H1 (cell line): Measurements from ENCODE around the gene DHRS7C. TPM values are rescaled to one million over a fixed set of nuclear protein-coding genes. Genes with fewer than 3 reads are reported as not detected.

Source experiments
- CTCF ChIA-PET: fragments of 300-600 bp; sonication (Branson Sonifier 250); formaldehyde crosslinking; loops from one replicate; lab custom pipeline; 2021; ENCODE audit not compliant: partially characterized antibody; lab: Charles Lee
- POLR2A ChIA-PET: fragments of 300-600 bp; sonication (Branson Sonifier 250); formaldehyde crosslinking; loops from one replicate; lab custom pipeline; 2021; ENCODE audit warnings: inconsistent platforms; ENCODE audit not compliant: partially characterized antibody; lab: Charles Lee
- DNase-seq, 2 experiments: peaks; one replicate each; pipeline versions ENCODE4 v3.0.0 to v3.0.0-alpha.2; 2010 to 2022; ENCODE audit warnings: low spot score in 2 of 2, low read depth in 1 of 2, mixed read lengths in 1 of 2
- FAIRE-seq: peaks from 2 replicates; lab custom pipeline; 2011; peaks lifted over from hg19 to GRCh38; lab: Jason Lieb, UNC
- H2AFZ ChIP-seq: 2 replicates; pipeline ENCODE4 v1.8.1; 2012; ENCODE audit warnings: low read length, inconsistent platforms
- H2AK5ac ChIP-seq: 2 replicates; pipeline ENCODE4 v1.6.1; 2013; ENCODE audit warnings: low read depth, low read length
- H2BK120ac ChIP-seq: replicated peaks from 2 replicates; pipeline ENCODE3; 2013; ENCODE audit warnings: low read depth, low read length, inconsistent platforms
- H2BK12ac ChIP-seq: 2 replicates; pipeline ENCODE4 v1.6.1; 2013; ENCODE audit warnings: low read depth, low read length
- H2BK15ac ChIP-seq: 2 replicates; pipeline ENCODE4 v1.6.1; 2013; ENCODE audit warnings: low read length
- H2BK20ac ChIP-seq: 2 replicates; pipeline ENCODE4 v1.6.1; 2013; ENCODE audit warnings: low read length
- H2BK5ac ChIP-seq: 2 replicates; pipeline ENCODE4 v1.6.1; 2013; ENCODE audit warnings: low read depth, low read length
- H3K14ac ChIP-seq: 2 replicates; pipeline ENCODE4 v1.6.1; 2013; ENCODE audit warnings: inconsistent platforms; ENCODE audit not compliant: insufficient read length
- H3K18ac ChIP-seq: 2 replicates; pipeline ENCODE4 v1.6.1; 2013; ENCODE audit warnings: low read length; ENCODE audit errors: extremely low read depth
- H3K23ac ChIP-seq: 2 replicates; pipeline ENCODE4 v1.6.1; 2013; ENCODE audit warnings: inconsistent platforms; ENCODE audit not compliant: insufficient read length
- H3K23me2 ChIP-seq: 2 replicates; pipeline ENCODE4 v1.6.1; 2013; ENCODE audit warnings: low read depth, low read length
- H3K27ac ChIP-seq: 2 replicates; pipeline ENCODE4 v1.6.1; 2011; ENCODE audit warnings: low read depth, low read length, inconsistent platforms
- H3K27me3 ChIP-seq, 4 experiments: replicated peaks in 1 of 4; 1 replicate in 1 of 4; 2 replicates in 3 of 4; pipeline versions ENCODE4 v1.6.1 to v1.8.1; 2011 to 2013; ENCODE audit warnings: low read length in 3 of 4, mild to moderate bottlenecking in 3 of 4, inconsistent platforms in 2 of 4, mixed read lengths in 2 of 4, moderate library complexity in 1 of 4; ENCODE audit not compliant: control insufficient read depth in 3 of 4, insufficient read depth in 3 of 4; ENCODE audit errors: extremely low read depth in 1 of 4
- H3K36me3 ChIP-seq, 4 experiments: 2 replicates each; pipeline versions ENCODE4 v1.6.1 to v1.8.1; 2011 to 2013; ENCODE audit warnings: mild to moderate bottlenecking in 4 of 4, low read length in 3 of 4, moderate library complexity in 2 of 4, control low read depth in 1 of 4, inconsistent platforms in 1 of 4; ENCODE audit not compliant: insufficient read depth in 4 of 4, control insufficient read depth in 2 of 4
- H3K4ac ChIP-seq: replicated peaks from 2 replicates; pipeline ENCODE3; 2013; ENCODE audit warnings: low read length, low read depth, mixed read lengths, inconsistent platforms; ENCODE audit not compliant: insufficient read length
- H3K4me1 ChIP-seq, 4 experiments: replicated peaks in 1 of 4; 1 replicate in 1 of 4; 2 replicates in 3 of 4; pipeline versions ENCODE4 v1.6.1 to v1.8.1; 2011 to 2013; ENCODE audit warnings: low read length in 3 of 4, inconsistent platforms in 2 of 4, mixed read lengths in 1 of 4; ENCODE audit not compliant: insufficient read depth in 4 of 4, control insufficient read depth in 3 of 4
- H3K4me2 ChIP-seq, 2 experiments: 2 replicates each; pipeline versions ENCODE4 v1.6.1 to v1.8.1; 2011 to 2013; ENCODE audit warnings: low read depth in 2 of 2, low read length in 2 of 2, control low read depth in 1 of 2, inconsistent platforms in 1 of 2, mild to moderate bottlenecking in 1 of 2; ENCODE audit not compliant: insufficient read depth in 1 of 2
- H3K4me3 ChIP-seq, 4 experiments: fragments of 200-600, 300-600 bp in 1 of 4; sonication (generic), shearing (Covaris generic), sonication (Bioruptor Twin) in 1 of 4; 2 replicates each; pipeline versions ENCODE4 v1.5.1 to v1.8.1; 2011 to 2016; ENCODE audit warnings: low read length in 4 of 4, low read depth in 3 of 4, control low read depth in 2 of 4, inconsistent platforms in 2 of 4, mild to moderate bottlenecking in 2 of 4, mixed read lengths in 1 of 4, moderate library complexity in 1 of 4; ENCODE audit not compliant: insufficient read depth in 2 of 4; ENCODE audit errors: extremely low read depth in 1 of 4
- H3K56ac ChIP-seq: replicated peaks from 2 replicates; pipeline ENCODE3; 2013; ENCODE audit warnings: low read depth, mild to moderate bottlenecking, mixed read lengths, low read length, inconsistent platforms; ENCODE audit not compliant: insufficient read length
- H3K79me1 ChIP-seq: 2 replicates; pipeline ENCODE4 v1.6.1; 2013; ENCODE audit warnings: low read depth, low read length, control low read depth
- H3K79me2 ChIP-seq, 2 experiments: 2 replicates each; pipeline versions ENCODE4 v1.6.1 to v1.8.1; 2012 to 2013; ENCODE audit warnings: low read length in 2 of 2, mild to moderate bottlenecking in 2 of 2, inconsistent platforms in 1 of 2; ENCODE audit not compliant: insufficient read depth in 2 of 2, control insufficient read depth in 1 of 2
- H3K9ac ChIP-seq, 4 experiments: replicated peaks in 1 of 4; 1 replicate in 1 of 4; 2 replicates in 3 of 4; pipeline versions ENCODE4 v1.6.1 to v1.8.1; 2011 to 2013; ENCODE audit warnings: low read depth in 3 of 4, low read length in 3 of 4, control low read depth in 2 of 4, mild to moderate bottlenecking in 2 of 4, moderate library complexity in 2 of 4, inconsistent platforms in 1 of 4; ENCODE audit errors: extremely low read depth in 1 of 4
- H3K9me3 ChIP-seq, 2 experiments: 2 replicates each; pipeline versions ENCODE4 v1.6.1 to v1.8.1; 2012 to 2013; ENCODE audit warnings: mild to moderate bottlenecking in 2 of 2, moderate library complexity in 2 of 2, control low read depth in 1 of 2, inconsistent platforms in 1 of 2, low read depth in 1 of 2, low read length in 1 of 2, mixed read lengths in 1 of 2; ENCODE audit not compliant: insufficient read depth in 2 of 2
- H4K20me1 ChIP-seq, 2 experiments: replicated peaks in 1 of 2; 2 replicates each; pipeline versions ENCODE3 to v1.8.1; 2011 to 2013; ENCODE audit warnings: inconsistent platforms in 2 of 2, low read length in 2 of 2, mild to moderate bottlenecking in 1 of 2; ENCODE audit not compliant: insufficient read depth in 2 of 2, control insufficient read depth in 1 of 2
- H4K5ac ChIP-seq: 2 replicates; pipeline ENCODE4 v1.6.1; 2013; ENCODE audit warnings: low read length, low read depth, mixed read lengths, inconsistent platforms; ENCODE audit not compliant: insufficient read length
- H4K8ac ChIP-seq: 2 replicates; pipeline ENCODE4 v1.8.0; 2013; ENCODE audit warnings: mild to moderate bottlenecking, moderate library complexity, low read length, inconsistent platforms; ENCODE audit not compliant: insufficient read depth; ENCODE audit errors: extremely low read depth
- H4K91ac ChIP-seq: replicated peaks from 2 replicates; pipeline ENCODE3; 2013; ENCODE audit warnings: low read length, mixed read lengths, inconsistent platforms; ENCODE audit not compliant: insufficient read length
- ASH2L ChIP-seq: fragments of 200-600, 300-600 bp; sonication (generic); IDR thresholded peaks from one replicate; pipeline ENCODE4 v1.7.1; 2017; ENCODE audit warnings: low read length
- BCL11A ChIP-seq, 2 experiments: IDR thresholded peaks; one replicate each; pipeline ENCODE4 v1.6.1; 2011; ENCODE audit warnings: low read depth in 2 of 2, low read length in 2 of 2, mild to moderate bottlenecking in 2 of 2
- EP300 ChIP-seq, 2 experiments: IDR thresholded peaks; 1 replicate in 1 of 2; 2 replicates in 1 of 2; pipeline ENCODE4 v1.6.1; 2011 to 2012; ENCODE audit warnings: low read depth in 2 of 2, low read length in 2 of 2, mild to moderate bottlenecking in 2 of 2, borderline replicate concordance in 1 of 2, inconsistent platforms in 1 of 2, moderate library complexity in 1 of 2
- EZH2 ChIP-seq: fragments of 200-600 bp; sonication (generic); IDR thresholded peaks from 2 replicates; pipeline ENCODE4 v1.7.1; 2012; ENCODE audit warnings: low read depth, mild to moderate bottlenecking, moderate library complexity, low read length, inconsistent platforms; ENCODE audit not compliant: severe bottlenecking
- FOSL1 ChIP-seq: IDR thresholded peaks from 2 replicates; pipeline ENCODE4 v1.6.1; 2011; ENCODE audit warnings: mild to moderate bottlenecking, low read depth, low read length, moderate library complexity; ENCODE audit not compliant: insufficient read depth
- KDM4A ChIP-seq: IDR thresholded peaks from one replicate; pipeline ENCODE4 v1.7.1; 2012; ENCODE audit warnings: low read depth, mild to moderate bottlenecking, moderate library complexity, low read length, inconsistent platforms; ENCODE audit not compliant: severe bottlenecking
- MAX ChIP-seq: IDR thresholded peaks from 2 replicates; pipeline ENCODE4 v1.6.1; 2012; ENCODE audit warnings: inconsistent platforms
- POU5F1 ChIP-seq: IDR thresholded peaks from 2 replicates; pipeline ENCODE4 v1.6.1; 2011; ENCODE audit warnings: low read depth, mild to moderate bottlenecking, low read length, moderate library complexity
- RAD21 ChIP-seq, 2 experiments: IDR thresholded peaks in 1 of 2; conservative IDR thresholded peaks in 1 of 2; 2 replicates each; pipeline ENCODE4 v1.6.1; 2011; ENCODE audit warnings: low read depth in 2 of 2, low read length in 2 of 2, improper control_type of control experiment in 1 of 2, inconsistent platforms in 1 of 2, mild to moderate bottlenecking in 1 of 2, moderate library complexity in 1 of 2
- SIX5 ChIP-seq: IDR thresholded peaks from 2 replicates; pipeline ENCODE4 v1.6.1; 2011; ENCODE audit warnings: mild to moderate bottlenecking, low read depth, low read length
- TAF1 ChIP-seq: IDR thresholded peaks from 2 replicates; pipeline ENCODE4 v1.6.1; 2011; ENCODE audit warnings: mild to moderate bottlenecking, low read depth, low read length
- WGBS, 2 experiments: shearing (Covaris generic) in 1 of 2; methylation state at CpG; one replicate each; pipeline versions ENCODE4 v1.1.6 to v1.1.7; 2013 to 2015; ENCODE audit warnings: low lambda C conversion rate in 2 of 2, mixed read lengths in 2 of 2, inconsistent platforms in 1 of 2, low coverage in 1 of 2, missing lambda C conversion rate in 1 of 2; ENCODE audit not compliant: insufficient replicate concordance in 2 of 2, insufficient coverage in 1 of 2, insufficient read length in 1 of 2; ENCODE audit errors: extremely low coverage in 1 of 2, missing lambda C conversion rate in 1 of 2; 5-methylcytosine and 5-hydroxymethylcytosine counted together
- polyA plus RNA-seq, 7 experiments: library from polyadenylated mRNA; depleted of rRNA in 3 of 7; stranded (reverse) in 5 of 7; unstranded in 2 of 7; fragments of >200 nt in 5 of 7; fragments of 200-250 nt in 2 of 7; gene quantifications; 1 replicate in 5 of 7; 2 replicates in 1 of 7; 4 replicates in 1 of 7; pipeline versions ENCODE4 v1.2.1 to v1.2.3, GENCODE V29; 2011 to 2013; ENCODE audit warnings: missing spikeins in 2 of 7, mixed read lengths in 2 of 7
- total RNA-seq: library from RNA; stranded (reverse); fragmentation: NEBNext Ultra II Directional; extraction: Animal tissue kit (Norgen Biotek cat#: 25700); gene quantifications from 2 replicates; pipeline ENCODE4 v1.2.1, GENCODE V29; 2021

DHRS7C gene
- total and polyA plus RNA-seq, 2 of the 8 experiments (the other 6 are each of a cell fraction or from before 2014, with no cell fraction given) = not detected

GRCh38 chr17:9802294-9802693, 10.9 kb upstream of the DHRS7C start:
- H3K4ac ChIP-seq = no peak overlapping the region
- H3K27me3 ChIP-seq = no peaks in the 10 kb centered on the region
- 87% methylated on average over 13 of the region's 13 CpGs; no CpG with 5 or more reads in 1 of the 2 experiments for WGBS, 2 experiments
- no peak overlapping the region for H2BK120ac ChIP-seq
- H4K5ac ChIP-seq = no peak overlapping the region
- no peaks in the 10 kb centered on the region for H4K20me1 ChIP-seq
- H2AFZ ChIP-seq = no peak overlapping the region
- ChIA-PET POLR2A (no interaction called here), CTCF (interaction anchor here (1.8 kb wide), 1 partner anchor 88 kb away, joined by 3 read pairs; no protein-coding TSS in a partner anchor)
- H3K56ac ChIP-seq = no peak overlapping the region
- no peaks in the 10 kb centered on the region for H3K23me2 ChIP-seq
- 0 out of 2 replicates have a peak overlapping the region, but pooled peaks have one; percentile 52 for H4K8ac ChIP-seq
- H3K18ac ChIP-seq = no peak overlapping the region
- no peak overlapping the region for H3K14ac ChIP-seq
- FAIRE-seq (no peak), DNase-seq (no peak)
- H3K23ac ChIP-seq = no peak overlapping the region
- H2BK12ac ChIP-seq = no peak overlapping the region
- H2BK15ac ChIP-seq = no peak overlapping the region
- H3K9me3 ChIP-seq = no peaks in the 10 kb centered on the region
- H2BK20ac ChIP-seq = no peak overlapping the region
- no peaks in the 10 kb centered on the region for H3K79me2 ChIP-seq
- H3K36me3 ChIP-seq = no peaks in the 10 kb centered on the region
- no peak overlapping the region for H4K91ac ChIP-seq
- no peak overlapping the region for H3K9ac ChIP-seq
- no peak overlapping the region for H3K4me3 ChIP-seq
- H3K27ac ChIP-seq = no peak overlapping the region
- no peak overlapping the region for H2AK5ac ChIP-seq
- H3K4me1 ChIP-seq = no peaks in the 10 kb centered on the region
- no peak overlapping the region for H3K4me2 ChIP-seq
- no peaks in the 10 kb centered on the region for H3K79me1 ChIP-seq
- no peak overlapping the region for H2BK5ac ChIP-seq
- TF ChIP-seq KDM4A (no peak), FOSL1 (no peak), EZH2 (no peak), POU5F1 (no peak), SIX5 (no peak), RAD21 (IDR thresholded peaks at IDR 0.05 in 1 of 2, conservative IDR thresholded peaks at IDR 0.05 in 1 of 2; ENCODE audit: low read depth in 2 of 2, low read length in 2 of 2) (no peak; a peak in 1 of 4 replicates), TAF1 (no peak), BCL11A (IDR thresholded peaks at IDR 0.05; ENCODE audit: low read depth in 2 of 2, low read length in 2 of 2) (no peak), EP300 (IDR thresholded peaks at IDR 0.05; ENCODE audit: borderline replicate concordance in 1 of 2, low read depth in 2 of 2, low read length in 2 of 2) (no peak), MAX (no peak), ASH2L (no peak)
